Endothelial cell (in vitro differentiated cells): ENCODE measurements around the gene INSIG2. TPM values are rescaled to one million over a fixed set of nuclear protein-coding genes. Genes with fewer than 3 reads are reported as not detected.

Source experiments
- DNase-seq: peaks from one replicate; pipeline ENCODE4 v3.0.0; 2021; ENCODE audit warnings: low spot score
- H3K27ac Mint-ChIP-seq: one replicate; pipeline ENCODE4 v1.8.0; 2021; ENCODE audit warnings: mixed read lengths, inconsistent platforms; ENCODE audit not compliant: unreplicated experiment
- H3K27me3 Mint-ChIP-seq: one replicate; pipeline ENCODE4 v1.8.0; 2021; ENCODE audit warnings: mild to moderate bottlenecking, moderate library complexity, mixed read lengths, inconsistent platforms; ENCODE audit not compliant: unreplicated experiment
- H3K36me3 Mint-ChIP-seq: one replicate; pipeline ENCODE4 v1.8.0; 2021; ENCODE audit warnings: mild to moderate bottlenecking, low read depth, mixed read lengths, inconsistent platforms; ENCODE audit not compliant: unreplicated experiment
- H3K4me1 Mint-ChIP-seq: one replicate; pipeline ENCODE4 v1.8.0; 2021; ENCODE audit warnings: mild to moderate bottlenecking, mixed read lengths, inconsistent platforms; ENCODE audit not compliant: unreplicated experiment
- H3K4me3 Mint-ChIP-seq: one replicate; pipeline ENCODE4 v1.8.0; 2021; ENCODE audit warnings: mild to moderate bottlenecking, mixed read lengths, inconsistent platforms; ENCODE audit not compliant: unreplicated experiment
- H3K9me3 Mint-ChIP-seq: one replicate; pipeline ENCODE4 v1.8.0; 2021; ENCODE audit warnings: mixed read lengths, inconsistent platforms; ENCODE audit not compliant: unreplicated experiment
- total RNA-seq: library from RNA; stranded (reverse); fragmentation: NEBNext Ultra II Directional; extraction: Animal tissue kit (Norgen Biotek cat#: 25700); gene quantifications from one replicate; pipeline ENCODE4 v1.2.1, GENCODE V29; 2021; ENCODE audit not compliant: unreplicated experiment
- TF ChIP-seq, protein P1 (sequence below): fragments of 200-600 bp; sonication (generic); IDR thresholded peaks from one replicate; pipeline ENCODE4 v1.5.0; 2021; ENCODE audit warnings: antibody characterized with exemption; ENCODE audit not compliant: unreplicated experiment

Gene INSIG2
- total RNA-seq, 1 donor from 2014 or later: 21.2 TPM

DNA sequence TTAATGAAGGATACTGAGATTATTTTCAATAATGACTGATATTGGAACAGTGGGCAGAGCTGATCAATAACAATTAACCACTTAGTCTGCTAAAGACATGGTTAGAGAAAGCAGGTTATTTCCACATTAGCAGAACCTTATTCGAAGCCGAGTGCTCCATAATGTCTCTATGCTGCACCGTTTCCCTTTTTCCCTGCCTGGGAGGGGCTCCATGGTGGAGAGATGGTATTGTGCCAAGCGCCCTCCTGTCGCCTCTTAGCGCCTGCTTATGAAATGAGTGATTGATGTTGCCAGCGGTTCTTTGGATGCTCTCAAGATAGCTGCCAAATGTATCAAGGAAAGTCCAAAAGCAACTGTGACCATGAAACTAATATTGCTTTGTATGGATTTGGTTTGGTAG, 34.6 kb upstream of the INSIG2 start:
- Mint-ChIP-seq H3K27ac (no peak overlapping the region), H3K9me3 (no peaks in the 10 kb centered on the region), H3K4me1 (no peaks in the 10 kb centered on the region), H3K27me3 (no peaks in the 10 kb centered on the region), H3K36me3 (no peaks in the 10 kb centered on the region), H3K4me3 (no peak overlapping the region)
- TF ChIP-seq, protein P1, sequence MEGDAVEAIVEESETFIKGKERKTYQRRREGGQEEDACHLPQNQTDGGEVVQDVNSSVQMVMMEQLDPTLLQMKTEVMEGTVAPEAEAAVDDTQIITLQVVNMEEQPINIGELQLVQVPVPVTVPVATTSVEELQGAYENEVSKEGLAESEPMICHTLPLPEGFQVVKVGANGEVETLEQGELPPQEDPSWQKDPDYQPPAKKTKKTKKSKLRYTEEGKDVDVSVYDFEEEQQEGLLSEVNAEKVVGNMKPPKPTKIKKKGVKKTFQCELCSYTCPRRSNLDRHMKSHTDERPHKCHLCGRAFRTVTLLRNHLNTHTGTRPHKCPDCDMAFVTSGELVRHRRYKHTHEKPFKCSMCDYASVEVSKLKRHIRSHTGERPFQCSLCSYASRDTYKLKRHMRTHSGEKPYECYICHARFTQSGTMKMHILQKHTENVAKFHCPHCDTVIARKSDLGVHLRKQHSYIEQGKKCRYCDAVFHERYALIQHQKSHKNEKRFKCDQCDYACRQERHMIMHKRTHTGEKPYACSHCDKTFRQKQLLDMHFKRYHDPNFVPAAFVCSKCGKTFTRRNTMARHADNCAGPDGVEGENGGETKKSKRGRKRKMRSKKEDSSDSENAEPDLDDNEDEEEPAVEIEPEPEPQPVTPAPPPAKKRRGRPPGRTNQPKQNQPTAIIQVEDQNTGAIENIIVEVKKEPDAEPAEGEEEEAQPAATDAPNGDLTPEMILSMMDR: no peak
- no peak for DNase-seq

DNA sequence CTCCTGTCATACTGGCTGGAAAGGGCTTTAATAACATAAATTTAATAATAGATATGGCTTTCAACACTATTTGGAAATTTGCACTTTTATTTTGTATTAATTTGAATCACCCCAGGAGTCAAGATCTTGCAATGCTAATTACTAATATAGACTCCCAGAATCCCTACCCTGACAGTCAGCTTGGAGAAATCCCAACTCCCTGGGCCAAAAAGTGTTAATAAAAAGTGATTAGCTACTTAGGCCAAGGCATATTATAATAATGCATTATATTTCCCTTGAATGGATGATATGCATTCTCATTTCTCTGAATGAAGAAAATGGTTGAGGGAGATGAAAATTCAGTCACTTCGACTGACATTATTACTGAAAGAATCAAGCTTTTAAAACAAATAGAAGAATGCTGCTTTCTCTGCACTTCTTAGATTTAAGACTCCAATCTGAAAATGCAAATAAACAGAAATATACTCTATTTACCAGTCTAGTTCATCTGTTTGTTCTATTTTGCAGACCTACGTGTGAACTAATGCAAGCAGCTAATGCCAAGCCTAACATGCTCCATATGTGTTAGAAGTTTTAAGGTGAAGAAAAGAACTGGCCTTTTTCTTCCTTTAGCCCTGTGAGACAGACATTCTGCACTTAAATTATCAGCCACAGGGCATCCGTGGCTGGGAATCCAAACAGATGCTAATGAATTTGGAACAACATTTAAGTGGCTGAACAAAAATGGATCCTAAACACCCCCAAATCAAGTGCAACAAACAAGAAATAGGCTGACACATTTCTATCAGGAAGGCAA, 33.9 kb upstream of the INSIG2 start:
- Mint-ChIP-seq H3K27ac (no peak overlapping the region), H3K36me3 (no peaks in the 10 kb centered on the region), H3K9me3 (no peaks in the 10 kb centered on the region), H3K4me3 (no peak overlapping the region), H3K27me3 (no peaks in the 10 kb centered on the region), H3K4me1 (peaks cover 5% of the 10 kb centered on the region)
- no peak for DNase-seq
- TF ChIP-seq, protein P1: no peak

DNA sequence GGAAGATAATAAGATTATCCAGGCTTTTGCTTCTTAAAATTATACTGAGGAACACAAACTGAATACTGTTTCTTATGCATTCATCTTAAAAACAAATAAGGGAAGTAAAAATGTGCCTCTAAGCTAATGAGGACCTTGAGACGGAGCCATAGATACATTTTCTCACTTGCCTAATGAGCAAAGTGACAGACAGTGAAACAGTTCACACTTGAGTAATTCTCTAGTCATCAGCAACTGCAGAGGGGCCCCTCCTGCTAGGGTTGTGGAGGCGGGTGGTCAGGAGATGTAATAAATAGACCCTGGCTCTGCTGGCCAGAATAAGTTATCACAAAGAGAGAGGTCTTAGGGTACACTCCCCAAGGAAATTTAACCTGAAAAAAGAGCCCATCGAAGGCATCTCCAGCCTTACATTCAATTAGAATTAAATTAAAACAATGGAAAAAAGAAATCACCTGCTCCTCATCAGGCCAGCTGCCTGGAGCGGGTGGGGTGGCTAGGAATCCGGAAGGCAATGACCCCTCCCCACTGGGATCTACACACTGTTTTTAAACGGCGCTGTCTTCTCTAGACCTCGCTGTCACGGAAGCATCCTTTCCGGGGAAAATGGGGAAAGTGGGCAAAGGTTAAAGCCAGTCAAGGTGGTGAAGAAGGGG, 32.6 kb upstream of the INSIG2 start:
- no peak overlapping the region for H3K27ac Mint-ChIP-seq
- H3K9me3 Mint-ChIP-seq: no peaks in the 10 kb centered on the region
- no peaks in the 10 kb centered on the region for H3K27me3 Mint-ChIP-seq
- TF ChIP-seq, protein P1: no peak
- peaks cover 10% of the 10 kb centered on the region for H3K4me1 Mint-ChIP-seq
- no peaks in the 10 kb centered on the region for H3K36me3 Mint-ChIP-seq
- DNase-seq: no peak
- H3K4me3 Mint-ChIP-seq: no peak overlapping the region

DNA sequence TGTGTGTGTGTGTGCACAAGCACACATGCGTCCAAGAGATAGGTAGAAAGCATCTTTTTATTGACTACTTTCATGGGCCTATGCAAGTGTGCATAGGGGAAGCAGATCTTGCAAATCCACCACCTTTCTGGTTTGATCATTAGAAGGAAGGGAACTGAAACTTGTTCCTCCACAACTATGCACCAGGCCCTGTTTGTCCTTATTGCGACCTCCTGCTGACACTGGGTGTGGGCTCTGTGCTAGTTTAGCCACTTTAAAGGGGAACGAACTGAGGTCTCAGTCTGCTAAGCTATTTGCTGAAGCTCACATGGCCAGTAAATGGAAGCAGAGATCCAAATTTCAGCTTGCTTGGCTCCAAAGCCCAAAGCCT, 32.1 kb upstream of the INSIG2 start:
- H3K9me3 Mint-ChIP-seq: no peaks in the 10 kb centered on the region
- no peak overlapping the region for H3K27ac Mint-ChIP-seq
- no peak for DNase-seq
- H3K36me3 Mint-ChIP-seq: no peaks in the 10 kb centered on the region
- peaks cover 10% of the 10 kb centered on the region for H3K4me1 Mint-ChIP-seq
- TF ChIP-seq, protein P1: no peak
- no peaks in the 10 kb centered on the region for H3K27me3 Mint-ChIP-seq
- no peak overlapping the region for H3K4me3 Mint-ChIP-seq

DNA sequence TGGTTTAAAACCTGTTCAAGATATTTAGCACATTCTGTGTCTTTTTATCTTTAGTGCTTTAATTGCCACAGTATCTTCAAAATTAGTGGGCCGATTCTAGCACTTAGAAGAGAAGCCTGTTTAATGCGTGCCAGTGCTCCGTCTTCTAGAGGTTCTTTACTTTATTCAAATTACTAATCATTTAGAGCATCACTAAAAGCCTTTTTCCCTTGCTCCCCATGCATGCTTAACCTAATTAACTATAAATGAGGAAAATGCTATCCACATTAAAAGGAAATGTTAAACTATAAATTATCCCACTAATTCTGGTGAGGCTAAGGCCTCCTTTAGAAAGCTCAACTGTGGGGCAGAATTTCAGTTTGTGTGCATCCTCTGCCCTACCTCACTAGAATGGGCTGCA, 31.5 kb upstream of the INSIG2 start:
- DNase-seq: no peak
- H3K36me3 Mint-ChIP-seq: no peaks in the 10 kb centered on the region
- H3K27ac Mint-ChIP-seq: no peak overlapping the region
- H3K27me3 Mint-ChIP-seq: no peaks in the 10 kb centered on the region
- TF ChIP-seq, protein P1: no peak
- peaks cover 12% of the 10 kb centered on the region for H3K4me1 Mint-ChIP-seq
- no peak overlapping the region for H3K4me3 Mint-ChIP-seq
- H3K9me3 Mint-ChIP-seq: no peaks in the 10 kb centered on the region
